CD4-positive, alpha-beta T cell (primary cell): ENCODE measurements around the gene FEN1. TPM values are rescaled to one million over a fixed set of nuclear protein-coding genes. Genes with fewer than 3 reads are reported as not detected.

Source experiments
- ATAC-seq: fragments of 200-7000 bp; cut with Tn5 transposase; one replicate; pipeline ENCODE4 v1.10.0; 2022; ENCODE audit warnings: mild to moderate bottlenecking; ENCODE audit not compliant: poor library complexity
- CTCF ChIA-PET: fragments of 350-600 bp; sonication (Branson Sonifier 250); formaldehyde crosslinking; loops from one replicate; lab custom pipeline; 2021; ENCODE audit warnings: antibody characterized with exemption, inconsistent platforms; lab: Charles Lee
- POLR2A ChIA-PET: fragments of 350-600 bp; sonication (Branson Sonifier 250); formaldehyde crosslinking; loops from one replicate; lab custom pipeline; 2021; ENCODE audit warnings: antibody characterized with exemption, inconsistent platforms; lab: Charles Lee
- DNase-seq, 14 experiments: peaks; one replicate each; pipeline ENCODE4 v3.0.0-alpha.2; 2013 to 2020; ENCODE audit warnings: mixed read lengths in 2 of 14
- H3K27ac ChIP-seq, 2 donors: one replicate each; pipeline versions ENCODE4 v1.5.1 to v1.7.0; 2013; ENCODE audit warnings: low read length in 2 of 2, low read depth in 1 of 2, mild to moderate bottlenecking in 1 of 2
- H3K27me3 ChIP-seq, 2 experiments: 1 replicate in 1 of 2; 2 replicates in 1 of 2; pipeline versions ENCODE4 v1.6.1 to v1.7.0; 2013; ENCODE audit warnings: low read length in 2 of 2, control low read depth in 1 of 2, mild to moderate bottlenecking in 1 of 2, moderate library complexity in 1 of 2; ENCODE audit not compliant: insufficient read depth in 2 of 2, control insufficient read depth in 1 of 2
- H3K36me3 ChIP-seq: one replicate; pipeline ENCODE4 v1.6.1; 2013; ENCODE audit warnings: low read length, control low read depth; ENCODE audit not compliant: insufficient read depth
- H3K4me1 ChIP-seq: one replicate; pipeline ENCODE4 v1.6.1; 2013; ENCODE audit warnings: low read length, control low read depth; ENCODE audit not compliant: insufficient read depth
- H3K4me3 ChIP-seq: one replicate; pipeline ENCODE4 v1.5.1; 2013; ENCODE audit warnings: mild to moderate bottlenecking, low read length, moderate library complexity
- H3K9me3 ChIP-seq, 2 experiments: 1 replicate in 1 of 2; 2 replicates in 1 of 2; pipeline versions ENCODE4 v1.6.1 to v1.7.0; 2013; ENCODE audit warnings: low read length in 2 of 2, mild to moderate bottlenecking in 2 of 2, control low read depth in 1 of 2, moderate library complexity in 1 of 2; ENCODE audit not compliant: control insufficient read depth in 1 of 2, insufficient read depth in 1 of 2
- H3K27ac Mint-ChIP-seq: one replicate; pipeline ENCODE4 v1.8.0; 2020; ENCODE audit warnings: mixed read lengths
- H3K27me3 Mint-ChIP-seq: one replicate; pipeline ENCODE4 v1.8.0; 2021; ENCODE audit warnings: mixed read lengths
- H3K36me3 Mint-ChIP-seq: one replicate; pipeline ENCODE4 v1.8.0; 2021; ENCODE audit warnings: low read depth, mixed read lengths
- H3K4me1 Mint-ChIP-seq: one replicate; pipeline ENCODE4 v1.8.0; 2021; ENCODE audit warnings: low read depth, mixed read lengths
- H3K4me3 Mint-ChIP-seq: one replicate; pipeline ENCODE4 v1.8.0; 2020; ENCODE audit warnings: mild to moderate bottlenecking, mixed read lengths
- H3K9me3 Mint-ChIP-seq: one replicate; pipeline ENCODE4 v1.8.0; 2020; ENCODE audit warnings: mixed read lengths
- CTCF ChIP-seq: fragments of 200-600 bp; IDR thresholded peaks from one replicate; pipeline ENCODE4 v1.8.0; 2022; ENCODE audit warnings: antibody characterized with exemption, mild to moderate bottlenecking
- intact Hi-C, 2 experiments: fragments of 100-400 bp; cut with DNase I in 1 of 2; cut with micrococcal nuclease in 1 of 2; formaldehyde crosslinking; loops; one replicate each; pipeline versions ENCODE4 v1.15.1 to v1.9.0; 2023 to 2025; cut with DNase I, micrococcal nuclease
- polyA plus RNA-seq, 2 donors: library from polyadenylated mRNA; unstranded; fragments of 120-200 nt; gene quantifications; one replicate each; pipeline ENCODE4 v1.2.1, GENCODE V29; 2013
- total RNA-seq, 174 experiments: library from RNA in 2 of 174; stranded (reverse) in 2 of 174; gene quantifications; one replicate each; pipeline ENCODE4 v1.2.3 and lab custom pipeline; 2021 to 2026

Gene FEN1
- total RNA-seq (1 to 10 TPM; 7.5 to 9.1 TPM), total RNA-seq (lab: John Stamatoyannopoulos, UW) (8.6 to 257 (median 15.9) reads per million in 172 experiments)
- polyA plus RNA-seq (2013, experiment 1 of 2) = 7.3 TPM
- polyA plus RNA-seq (2013, experiment 2 of 2) = 8.4 TPM

- Histone ChIP-seq H3K4me1 (peaks cover 34% of the 10 kb centered on the region), H3K27ac (peak within 1 kb of the TSS; percentile 93 to 97), H3K9me3 (no peaks in the 10 kb centered on the region), H3K4me3 (peak within 1 kb of the TSS; percentile 87), H3K36me3 (peaks cover 44% of the 10 kb centered on the region), H3K27me3 (no peaks in the 10 kb centered on the region)
- ATAC-seq (peak; percentile 88), DNase-seq (peak; percentile 74 to 94 (median 80))
- no peaks in the 10 kb centered on the region for H3K27me3 Mint-ChIP-seq
- ChIA-PET CTCF (interaction anchor here (1.0 to 1.9 kb wide), 3 partner anchors 59 to 315 kb away, joined by 3 to 9 read pairs (median 6); no protein-coding TSS in a partner anchor), POLR2A (interaction anchor here (0.8 to 2.8 kb wide), 11 partner anchors 9 to 331 kb away, joined by 3 to 12 read pairs (median 4); partner anchors contain the start of gene FTH1)
- H3K27ac Mint-ChIP-seq = peak within 1 kb of the TSS; percentile 95
- H3K36me3 Mint-ChIP-seq = peaks cover 50% of the 10 kb centered on the region
- TF ChIP-seq CTCF = no peak
- H3K9me3 Mint-ChIP-seq = no peaks in the 10 kb centered on the region
- H3K4me3 Mint-ChIP-seq = peak within 1 kb of the TSS; percentile 94
- intact Hi-C loops = loop anchor here (1.0 to 10.0 kb wide), 4 partner anchors 172 to 872 kb away; partner anchors contain the start of genes C11orf98 (in 1 of the 2), CSKMT (in 1 of the 2), FTH1 (in 1 of the 2) and SDHAF2 (in 1 of the 2)
- peaks cover 44% of the 10 kb centered on the region for H3K4me1 Mint-ChIP-seq
Measured at GRCh38 chr11:61792310-61793082, at the start of gene FEN1, which contains the start of gene TMEM258. TSS of gene FEN1 (plus strand) at chr11:61792911. CDS start at chr11:61795362, 2,451 bp downstream. TSS of gene TMEM258 (minus strand) at chr11:61792599. CDS start at chr11:61792558, 41 bp downstream.

GRCh38 chr11:61743486-61744095 lies 49.1 kb upstream of the FEN1 start:
- Histone ChIP-seq H3K27me3 (peaks cover 0 to 5% of the 10 kb centered on the region in 2 experiments), H3K4me3 (no peak overlapping the region), H3K4me1 (peaks cover 4% of the 10 kb centered on the region), H3K9me3 (no peaks in the 10 kb centered on the region), H3K36me3 (no peaks in the 10 kb centered on the region), H3K27ac (no peak overlapping the region)
- TF ChIP-seq CTCF = no peak
- H3K9me3 Mint-ChIP-seq = no peaks in the 10 kb centered on the region
- intact Hi-C loops = no loop called here
- H3K4me1 Mint-ChIP-seq = no peaks in the 10 kb centered on the region
- ATAC-seq = no peak
- no peaks in the 10 kb centered on the region for H3K36me3 Mint-ChIP-seq
- CTCF ChIA-PET = no interaction called here
- peaks cover under 1% of the 10 kb centered on the region for H3K27me3 Mint-ChIP-seq
- POLR2A ChIA-PET = no interaction called here
- no peak overlapping the region for H3K4me3 Mint-ChIP-seq
- DNase-seq = no peak
- H3K27ac Mint-ChIP-seq = no peak overlapping the region

DNA sequence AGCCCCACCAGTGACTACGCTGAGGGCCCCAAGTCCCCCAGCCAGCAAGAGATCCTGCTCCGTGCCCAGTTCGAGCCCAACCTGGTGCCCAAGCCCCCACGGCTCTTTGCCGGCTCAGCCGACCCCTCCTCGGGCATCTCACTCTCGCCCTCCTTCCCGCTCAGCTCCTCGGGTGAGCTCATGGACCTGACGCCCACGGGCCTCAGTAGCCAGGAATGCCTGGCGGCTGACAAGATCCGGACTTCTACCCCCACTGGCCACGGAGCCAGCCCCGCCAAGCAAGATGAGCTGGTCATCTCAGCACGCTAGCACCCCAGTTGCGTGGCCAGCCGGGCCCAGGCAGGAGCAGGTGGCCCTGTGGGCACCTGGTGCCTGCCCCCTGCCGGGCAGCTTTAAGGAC lies 48.5 kb upstream of the FEN1 start:
- intact Hi-C loops = no loop called here
- Histone ChIP-seq H3K27ac (no peak overlapping the region), H3K27me3 (peaks cover 2 to 11% of the 10 kb centered on the region in 2 experiments), H3K4me3 (no peak overlapping the region), H3K9me3 (no peaks in the 10 kb centered on the region), H3K36me3 (no peaks in the 10 kb centered on the region), H3K4me1 (peaks cover 4% of the 10 kb centered on the region)
- DNase-seq (no peak), ATAC-seq (no peak)
- peaks cover 7% of the 10 kb centered on the region for H3K27me3 Mint-ChIP-seq
- no peak overlapping the region for H3K27ac Mint-ChIP-seq
- CTCF ChIA-PET = no interaction called here
- no peak overlapping the region for H3K4me3 Mint-ChIP-seq
- POLR2A ChIA-PET = no interaction called here
- H3K4me1 Mint-ChIP-seq = no peaks in the 10 kb centered on the region
- H3K9me3 Mint-ChIP-seq = no peaks in the 10 kb centered on the region
- TF ChIP-seq CTCF = no peak
- no peaks in the 10 kb centered on the region for H3K36me3 Mint-ChIP-seq
